ENCODE data around the gene NFYC. TPM values are rescaled to one million over a fixed set of nuclear protein-coding genes. Genes with fewer than 3 reads are reported as not detected.
A peak's percentile ranks its signal among the peaks of the same experiment; 100 is the strongest.

Gene NFYC
- total RNA-seq, 4 donors from 2014 or later: 39.9 to 43.3 (median 41.8) TPM

- TF ChIP-seq CTCF (IDR thresholded peaks at IDR 0.05) (no peak), POLR2A (IDR thresholded peaks at IDR 0.05) (no peak)
- DNase-seq: no peak
- H3K4me3 ChIP-seq: no peak overlapping the region
- intact Hi-C loops (cut with DNase I): no loop called here
- no peak overlapping the region for H3K27ac ChIP-seq
- 36 to 65% methylated on average over 5 to 6 of the region's 6 CpGs for WGBS, 2 donors
- peaks cover 0 to 31% (median 0%) of the 10 kb centered on the region in 3 donors for H3K4me1 ChIP-seq
- H3K9me3 ChIP-seq: peaks cover 0 to 7% (median 0%) of the 10 kb centered on the region in 3 donors
- H3K27me3 ChIP-seq: no peaks in the 10 kb centered on the region
- peaks cover 6 to 55% (median 28%) of the 10 kb centered on the region in 3 donors for H3K36me3 ChIP-seq
Observed at GRCh38 chr1:40773748-40774265, 82.3 kb downstream of the NFYC start.

GRCh38 chr1:40774266-40774998, 82.9 kb downstream of the NFYC start:
- Histone ChIP-seq H3K27me3 (no peaks in the 10 kb centered on the region), H3K4me1 (peaks cover 0 to 25% (median 0%) of the 10 kb centered on the region in 3 donors), H3K36me3 (peaks cover 6 to 49% (median 28%) of the 10 kb centered on the region in 3 donors), H3K9me3 (peaks cover 0 to 7% (median 0%) of the 10 kb centered on the region in 3 donors), H3K27ac (no peak overlapping the region), H3K4me3 (no peak overlapping the region)
- 23 to 26% methylated on average over 2 to 3 of the region's 3 CpGs for WGBS, 2 donors
- DNase-seq: no peak
- TF ChIP-seq CTCF (IDR thresholded peaks at IDR 0.05): peak; percentile 57 to 82 (median 68)
- TF ChIP-seq POLR2A (IDR thresholded peaks at IDR 0.05): no peak
- intact Hi-C loops (cut with DNase I): no loop called here

- Histone ChIP-seq H3K4me1 (peaks cover 0 to 12% (median 0%) of the 10 kb centered on the region in 3 donors), H3K9me3 (peaks cover 0 to 7% (median 0%) of the 10 kb centered on the region in 3 donors), H3K27me3 (no peaks in the 10 kb centered on the region), H3K4me3 (no peak overlapping the region), H3K36me3 (peaks cover 0 to 29% (median 15%) of the 10 kb centered on the region in 3 donors), H3K27ac (no peak overlapping the region)
- TF ChIP-seq CTCF (IDR thresholded peaks at IDR 0.05) (no peak), POLR2A (IDR thresholded peaks at IDR 0.05) (no peak)
- 93 to 95% methylated on average over 1 to 2 of the region's 4 CpGs for WGBS, 2 donors
- intact Hi-C loops (cut with DNase I): loop anchor here (5.0 kb wide), 1 partner anchor 71 kb away; no protein-coding TSS in a partner anchor
- no peak for DNase-seq
Observed at GRCh38 chr1:40776236-40777072, 85.0 kb downstream of the NFYC start.

- no peak overlapping the region for H3K4me3 ChIP-seq
- H3K4me1 ChIP-seq: peaks cover 0 to 17% (median 1%) of the 10 kb centered on the region in 3 donors
- no peak for TF ChIP-seq CTCF (IDR thresholded peaks at IDR 0.05)
- TF ChIP-seq POLR2A (IDR thresholded peaks at IDR 0.05): no peak
- intact Hi-C loops (cut with DNase I): loop anchor here (5.0 kb wide), 1 partner anchor 70 kb away; no protein-coding TSS in a partner anchor
- H3K9me3 ChIP-seq: peaks cover 0 to 7% (median 0%) of the 10 kb centered on the region in 3 donors
- peaks cover 0 to under 1% (median 0%) of the 10 kb centered on the region in 4 donors for H3K27me3 ChIP-seq
- WGBS, 2 donors: 89 to 95% methylated on average over 2 of the region's 2 CpGs
- no peak overlapping the region for H3K27ac ChIP-seq
- peaks cover 0 to 19% (median 8%) of the 10 kb centered on the region in 3 donors for H3K36me3 ChIP-seq
- no peak for DNase-seq
Observed at GRCh38 chr1:40777224-40777970, 85.9 kb downstream of the NFYC start.
